HG03432 (cell line): ENCODE data around the gene CLRN3.

Experiments used
- ATAC-seq: cut with Tn5 transposase; IDR thresholded peaks from one replicate; pipeline ENCODE4 v1.9.1; 2021; ENCODE audit warnings: mild to moderate bottlenecking, moderate library complexity; ENCODE audit not compliant: unreplicated experiment

CLRN3 gene

GRCh38 chr10:127850944-127851343 is 41.8 kb downstream of the CLRN3 start:
- ATAC-seq, result no peak

DNA sequence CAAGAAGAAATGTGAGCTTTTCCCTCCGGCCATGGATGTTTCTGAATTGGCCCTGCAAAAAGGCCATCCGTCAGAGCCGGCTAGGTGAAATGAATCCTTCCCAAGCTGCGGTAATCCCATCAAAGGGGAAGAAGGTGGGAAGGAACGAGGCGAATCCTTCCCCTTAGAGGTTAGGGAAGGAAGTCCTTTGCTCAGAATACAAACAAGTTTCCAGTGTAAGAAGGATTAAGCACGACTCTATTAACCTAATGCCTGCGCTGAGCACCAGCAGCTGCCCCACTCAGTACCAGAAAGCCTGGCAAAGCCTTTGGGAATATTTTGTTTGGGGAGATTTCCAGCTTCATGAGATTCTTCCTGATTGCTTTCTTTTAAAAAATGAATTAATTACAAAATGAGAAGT is 42.8 kb downstream of the CLRN3 start:
- ATAC-seq, result no peak

DNA sequence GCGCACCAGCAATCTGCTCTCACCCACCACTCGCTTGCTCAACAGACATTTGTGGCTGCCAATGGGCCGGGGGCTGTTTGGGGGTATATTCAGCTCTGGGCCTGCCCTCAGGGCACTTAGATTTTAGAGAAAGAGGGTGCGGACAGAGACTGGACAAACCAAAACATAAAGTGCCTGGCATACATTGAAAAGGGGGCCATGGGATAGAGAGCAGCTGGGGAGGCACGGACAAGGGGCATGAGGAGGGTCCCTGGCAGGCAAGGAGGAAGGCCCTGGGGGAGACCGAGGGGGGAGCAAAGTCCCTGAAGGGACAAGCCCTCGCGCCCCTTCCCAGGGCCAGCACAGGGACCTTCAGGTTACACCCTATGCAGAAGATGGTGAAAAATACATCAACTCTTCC is 43.5 kb downstream of the CLRN3 start:
- ATAC-seq, result no peak

- ATAC-seq, result no peak
Observed at GRCh38 chr10:127848226-127848625, 44.5 kb downstream of the CLRN3 start.

DNA sequence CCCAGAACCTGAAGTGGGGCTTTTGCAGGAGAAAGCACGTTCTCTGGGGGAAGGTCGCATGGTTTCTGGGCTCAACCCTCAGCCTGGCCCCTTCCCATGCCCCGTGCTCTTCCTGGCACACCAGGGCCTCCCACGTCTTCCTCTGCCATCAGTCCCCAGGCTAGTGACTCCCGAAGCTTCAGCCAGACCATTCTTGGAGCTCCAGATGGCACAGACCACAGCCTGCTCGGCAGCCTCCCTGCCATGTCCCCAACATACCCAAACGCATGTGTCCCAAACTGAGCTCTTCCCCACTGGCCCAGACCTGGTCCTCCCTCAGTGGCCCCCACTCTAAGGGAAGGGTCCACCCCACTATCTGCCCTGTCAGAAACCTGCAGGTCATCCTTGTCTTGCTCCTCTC is 47.0 kb downstream of the CLRN3 start:
- ATAC-seq, result no peak

DNA sequence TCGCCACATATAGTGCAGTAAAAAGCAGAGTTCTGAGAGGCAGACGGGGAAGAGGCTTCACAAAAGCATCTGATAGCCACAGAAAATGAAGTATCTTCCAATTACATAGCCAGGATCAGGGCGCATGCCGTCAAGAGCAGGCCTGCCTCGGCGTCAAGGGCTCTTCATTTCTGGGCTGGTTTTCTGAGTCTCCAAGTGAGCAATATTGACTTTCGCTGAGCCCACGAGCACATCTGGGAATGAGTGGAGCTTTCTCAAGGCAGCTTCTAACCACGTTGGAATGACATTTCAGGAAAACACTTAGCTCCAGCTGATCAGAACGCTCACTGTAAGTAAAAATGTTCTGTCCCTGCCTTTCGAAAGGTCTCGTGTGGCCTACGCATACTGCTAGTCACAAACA is 51.9 kb downstream of the CLRN3 start:
- no peak for ATAC-seq

DNA sequence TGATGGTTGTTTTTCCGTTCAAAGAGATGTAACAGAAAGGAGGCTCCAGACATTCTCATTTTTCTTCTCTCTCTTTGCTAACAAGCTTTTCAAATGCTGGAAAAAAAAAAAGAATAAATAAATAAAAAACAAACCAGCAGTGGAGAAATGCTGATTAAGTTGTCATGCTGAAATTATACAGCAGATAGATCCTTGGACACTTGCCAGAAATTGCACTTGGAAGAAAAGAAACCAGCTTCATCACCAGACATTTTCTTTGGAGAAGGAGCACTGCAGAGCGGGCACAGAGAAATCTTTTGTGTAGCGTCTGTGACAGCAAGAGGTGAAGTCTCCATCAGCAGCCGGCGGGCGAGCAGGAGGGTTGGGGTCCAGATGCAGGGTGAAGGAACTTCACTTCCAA is 55.8 kb downstream of the CLRN3 start:
- ATAC-seq, result no peak

GRCh38 chr10:127836176-127836575 is 56.6 kb downstream of the CLRN3 start:
- no peak for ATAC-seq

DNA sequence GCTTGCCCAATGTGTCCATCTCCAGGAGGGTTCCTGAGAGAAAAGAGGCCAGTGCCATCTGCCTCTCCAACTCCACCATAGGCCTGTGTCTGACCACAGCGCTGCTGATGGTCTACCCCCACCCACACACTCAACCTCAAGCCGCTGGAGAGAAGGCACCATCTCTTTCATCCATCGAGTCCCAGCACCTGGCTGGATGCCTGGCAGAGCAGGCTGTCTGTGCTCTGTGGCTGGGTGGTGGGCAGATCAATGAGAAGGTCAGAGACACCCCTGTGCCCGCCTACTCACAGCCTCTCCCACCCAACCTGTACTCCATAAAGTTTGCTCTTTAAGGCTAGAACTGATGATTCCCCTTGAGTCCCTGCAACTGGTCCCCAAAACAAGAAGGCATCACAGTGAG is 58.0 kb downstream of the CLRN3 start:
- ATAC-seq, result no peak

GRCh38 chr10:127834221-127834620 is 58.5 kb downstream of the CLRN3 start:
- ATAC-seq, result no peak

DNA sequence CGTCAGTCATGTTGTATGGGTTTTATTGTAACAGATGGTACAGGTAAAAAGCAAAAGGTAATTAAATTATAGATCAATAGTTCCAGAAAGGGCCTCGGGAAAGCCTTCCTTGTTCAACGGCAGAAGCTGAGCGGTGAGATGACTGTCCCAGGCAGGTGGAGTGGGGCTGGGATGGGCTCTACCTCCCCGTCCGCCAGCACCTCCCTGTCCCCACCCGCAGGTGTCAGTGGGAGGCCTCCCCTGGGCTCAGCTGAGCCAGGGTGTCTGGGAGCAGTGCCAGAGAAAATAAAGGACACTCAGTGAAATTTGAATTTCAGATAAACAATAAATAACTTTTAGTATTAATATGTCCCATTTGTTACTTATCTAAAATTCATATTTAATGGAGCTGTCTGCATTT is 58.9 kb downstream of the CLRN3 start:
- ATAC-seq, result no peak

GRCh38 chr10:127832501-127832900 is 60.2 kb downstream of the CLRN3 start:
- ATAC-seq, result no peak

DNA sequence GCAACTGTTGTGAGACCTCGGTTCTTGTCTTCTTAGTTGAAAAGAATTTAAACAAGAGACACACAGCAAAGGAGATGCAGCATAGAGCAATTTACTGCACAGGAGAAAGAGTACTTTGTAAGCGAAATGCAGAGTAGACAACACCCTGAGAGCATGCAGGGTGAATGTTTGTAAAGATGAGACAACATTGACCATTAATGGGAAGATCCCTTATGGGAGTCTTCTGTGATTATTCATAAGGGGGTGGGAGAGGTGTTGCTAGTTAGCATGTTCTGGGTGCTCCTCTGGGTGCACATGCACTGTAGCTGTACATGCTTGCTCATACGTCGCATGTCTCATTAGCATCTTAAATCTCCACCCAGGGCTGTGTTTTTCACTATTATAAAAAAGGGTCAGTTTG is 62.3 kb downstream of the CLRN3 start:
- ATAC-seq, result no peak
